Neural progenitor cell (in vitro differentiated cells): ENCODE results near the gene MEX3D.

ENCODE experiments used
- CTCF ChIP-seq: fragments of 200-600 bp; sonication (generic); IDR thresholded peaks from 2 replicates; pipeline ENCODE4 v1.5.1; 2017; ENCODE audit warnings: antibody characterized with exemption, mild to moderate bottlenecking
- EZH2phosphoT487 ChIP-seq: fragments of 200-600 bp; sonication (generic); IDR thresholded peaks from 2 replicates; pipeline ENCODE4 v1.6.1; 2017; ENCODE audit warnings: antibody characterized with exemption

- TF ChIP-seq CTCF (no peak), EZH2phosphoT487 (no peak)
Observed at GRCh38 chr19:1532003-1532402, 36.1 kb downstream of the MEX3D start.
